ENCODE data around the gene KDM8. TPM values are rescaled to one million over a fixed set of nuclear protein-coding genes. Genes with fewer than 3 reads are reported as not detected.

KDM8 gene
- total RNA-seq, 4 donors from 2014 or later: 2.0 to 4.6 (median 2.6) TPM

DNA sequence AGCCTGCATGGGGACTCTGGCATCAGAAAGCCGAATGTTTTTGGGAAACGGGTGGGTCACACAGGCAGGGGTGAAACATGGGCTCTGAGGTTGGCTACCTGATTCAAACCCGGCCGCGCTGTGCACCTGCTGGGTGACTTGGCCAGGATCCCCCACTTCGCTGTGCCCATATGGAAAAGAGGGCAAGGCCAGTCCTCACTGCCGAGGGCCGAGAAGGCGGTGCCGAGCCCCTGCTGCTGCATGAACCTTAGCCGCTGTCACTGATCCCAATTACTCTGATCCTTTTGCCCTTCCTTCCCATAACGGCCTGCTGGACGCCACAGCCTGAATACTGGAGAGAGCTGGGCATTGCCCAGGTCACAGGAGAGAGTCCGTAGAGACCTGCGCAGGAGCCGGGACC lies 17.7 kb downstream of the KDM8 start:
- DNase-seq (ENCODE audit: low spot score) (no peak), ATAC-seq (ENCODE audit: low FRiP score) (no peak)
- TF ChIP-seq CTCF (IDR thresholded peaks at IDR 0.05): no peak

DNA sequence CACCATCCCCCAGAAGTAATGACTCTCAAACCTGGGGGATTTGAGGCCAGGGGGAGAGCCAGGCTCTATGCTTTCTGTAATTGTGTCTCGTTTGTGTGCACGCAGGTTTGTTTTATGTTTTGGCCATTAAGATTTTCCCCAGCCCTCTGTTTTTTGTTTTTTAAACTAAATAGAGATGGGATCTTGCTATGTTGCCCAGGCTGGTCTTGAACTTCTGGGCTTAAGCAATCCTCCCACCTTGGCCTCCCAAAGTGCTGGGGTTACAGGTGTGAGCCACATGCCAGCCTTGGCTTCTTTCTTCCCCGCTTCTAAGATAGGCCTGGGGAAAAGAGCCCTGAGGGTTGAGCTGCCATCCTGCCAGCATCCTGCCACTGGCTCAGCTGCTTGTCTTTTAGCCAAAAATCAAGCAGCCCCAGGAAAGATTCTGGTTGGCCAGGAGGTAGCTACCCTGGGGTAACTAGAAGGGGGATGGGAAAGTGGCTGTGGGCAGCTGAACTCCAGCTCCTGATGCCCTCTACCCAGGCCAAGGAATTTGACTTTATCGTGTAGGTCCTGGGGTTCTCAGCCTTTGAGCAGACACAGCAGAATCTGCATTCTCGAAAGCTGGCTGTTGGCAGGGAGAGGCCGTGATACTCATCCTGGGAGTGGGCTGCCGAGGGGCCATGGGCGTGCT lies 18.4 kb downstream of the KDM8 start:
- DNase-seq (ENCODE audit: low spot score) (no peak), ATAC-seq (ENCODE audit: low FRiP score) (no peak)

GRCh38 chr16:27222249-27223225 lies 19.2 kb downstream of the KDM8 start:
- no peak for ATAC-seq (ENCODE audit: low FRiP score)
- TF ChIP-seq CTCF (IDR thresholded peaks at IDR 0.05): no peak
- DNase-seq (ENCODE audit: low spot score): no peak

More for the DNA sequence above, 18.4 kb downstream of the KDM8 start:
- TF ChIP-seq CTCF (IDR thresholded peaks at IDR 0.05): no peak

GRCh38 chr16:27223226-27223610 lies 19.9 kb downstream of the KDM8 start:
- TF ChIP-seq CTCF (IDR thresholded peaks at IDR 0.05): no peak
- no peak for ATAC-seq (ENCODE audit: low FRiP score)
- no peak for DNase-seq (ENCODE audit: low spot score)

GRCh38 chr16:27223701-27224100 lies 20.4 kb downstream of the KDM8 start:
- DNase-seq (ENCODE audit: low spot score): no peak
- no peak for ATAC-seq (ENCODE audit: low FRiP score)
- no peak for TF ChIP-seq CTCF (IDR thresholded peaks at IDR 0.05)

DNA sequence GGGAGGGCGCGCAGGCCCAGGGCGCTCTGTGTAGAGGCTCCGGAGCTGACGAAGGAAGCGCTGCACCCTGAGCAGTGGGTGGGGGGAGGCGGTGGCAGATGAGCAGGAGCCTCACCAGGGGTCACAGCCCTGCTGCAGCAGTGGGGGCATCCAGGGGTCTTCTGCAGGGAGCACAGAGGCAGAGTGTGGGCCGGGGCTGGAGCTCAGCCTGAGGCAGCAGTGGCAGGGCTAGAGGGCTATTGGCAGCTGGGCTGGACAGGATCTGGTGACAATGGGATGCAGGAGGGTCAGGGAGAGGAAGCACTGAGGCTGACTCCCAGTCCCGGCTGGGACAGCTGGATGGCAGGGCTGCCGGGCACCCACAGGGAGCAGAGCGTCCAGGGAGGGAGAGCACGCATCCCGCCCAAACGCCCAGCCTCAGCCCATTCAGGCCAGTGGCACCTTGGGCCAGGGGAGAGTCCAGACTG lies 21.0 kb downstream of the KDM8 start:
- no peak for ATAC-seq (ENCODE audit: low FRiP score)
- no peak for TF ChIP-seq CTCF (IDR thresholded peaks at IDR 0.05)
- no peak for DNase-seq (ENCODE audit: low spot score)
